HG03039 (cell line): Measurements from ENCODE around the gene HOMER1.

Experiments
- ATAC-seq: cut with Tn5 transposase; IDR thresholded peaks from one replicate; pipeline ENCODE4 v1.9.1; 2021; ENCODE audit warnings: mild to moderate bottlenecking, moderate library complexity; ENCODE audit not compliant: unreplicated experiment

HOMER1 gene

GRCh38 chr5:79491690-79492317 lies 22.1 kb downstream of the HOMER1 start:
- no peak for ATAC-seq

- ATAC-seq, result no peak
Measured at GRCh38 chr5:79490323-79490936, 23.5 kb downstream of the HOMER1 start.

- ATAC-seq, result no peak
Measured at GRCh38 chr5:79489773-79490172, 24.2 kb downstream of the HOMER1 start.

- ATAC-seq, result no peak
Measured at GRCh38 chr5:79488775-79489174, 25.2 kb downstream of the HOMER1 start.

GRCh38 chr5:79488058-79488457 lies 25.9 kb downstream of the HOMER1 start:
- ATAC-seq, result no peak

- no peak for ATAC-seq
Measured at GRCh38 chr5:79487251-79487650, 26.7 kb downstream of the HOMER1 start.

- ATAC-seq, result no peak
Measured at GRCh38 chr5:79486116-79486515, 27.8 kb downstream of the HOMER1 start.

GRCh38 chr5:79484731-79485130 lies 29.2 kb downstream of the HOMER1 start:
- no peak for ATAC-seq

- ATAC-seq, result no peak
Measured at GRCh38 chr5:79481574-79481973, 32.4 kb downstream of the HOMER1 start.

- no peak for ATAC-seq
Measured at GRCh38 chr5:79480991-79481390, 32.9 kb downstream of the HOMER1 start.

GRCh38 chr5:79475152-79475466 lies 38.8 kb downstream of the HOMER1 start:
- no peak for ATAC-seq

GRCh38 chr5:79474367-79475151 lies 39.4 kb downstream of the HOMER1 start:
- no peak for ATAC-seq

GRCh38 chr5:79471556-79471955 lies 42.4 kb downstream of the HOMER1 start:
- no peak for ATAC-seq

GRCh38 chr5:79464695-79465332 lies 49.1 kb downstream of the HOMER1 start:
- no peak for ATAC-seq

- ATAC-seq, result no peak
Measured at GRCh38 chr5:79464278-79464677, 49.7 kb downstream of the HOMER1 start.

GRCh38 chr5:79459626-79460025 lies 54.3 kb downstream of the HOMER1 start:
- no peak for ATAC-seq

GRCh38 chr5:79456890-79457583 lies 56.9 kb downstream of the HOMER1 start:
- ATAC-seq, result peak; percentile 70

GRCh38 chr5:79456400-79456799 lies 57.5 kb downstream of the HOMER1 start:
- no peak for ATAC-seq

GRCh38 chr5:79454043-79454442 lies 59.9 kb downstream of the HOMER1 start:
- no peak for ATAC-seq

GRCh38 chr5:79448336-79448735 lies 65.6 kb downstream of the HOMER1 start:
- ATAC-seq, result no peak

- no peak for ATAC-seq
Measured at GRCh38 chr5:79436821-79437220, 77.1 kb downstream of the HOMER1 start.
